PC-9 (cell line): ENCODE measurements around the gene RTKN2.

Source experiments
- CTCF ChIP-seq: fragments of 200-600 bp; sonication (generic); conservative IDR thresholded peaks from 2 replicates; pipeline ENCODE4 v1.6.1; 2017; ENCODE audit warnings: mixed run types, antibody characterized with exemption, mild to moderate bottlenecking, moderate library complexity
- EZH2 ChIP-seq: fragments of 200-600 bp; sonication (generic); IDR thresholded peaks from 2 replicates; pipeline ENCODE4 v1.8.0; 2017; ENCODE audit warnings: antibody characterized with exemption, low read depth

GRCh38 chr10:62224606-62225005, 44.0 kb downstream of the RTKN2 start:
- TF ChIP-seq CTCF (no peak), EZH2 (no peak)
